Astrocyte of the spinal cord (primary cell): ENCODE results near the gene TMEM43.

Source experiments
- DNase-seq: peaks from one replicate; pipeline ENCODE4 v3.0.0; 2011; ENCODE audit warnings: low read depth, low spot score
- H3K4me3 ChIP-seq: 2 replicates; pipeline ENCODE4 v1.5.1; 2011; ENCODE audit warnings: low read depth, mild to moderate bottlenecking, low read length, moderate library complexity
- CTCF ChIP-seq: IDR thresholded peaks from 2 replicates; pipeline ENCODE4 v1.5.1; 2012; ENCODE audit warnings: low read depth, mild to moderate bottlenecking, low read length, inconsistent platforms
- in situ Hi-C: cut with HindIII; loops from 2 replicates; pipeline ENCODE4 v1.10.0; 2017; ENCODE audit warnings: low sequenced_read_pairs

TMEM43 gene

GRCh38 chr3:14138109-14138877 lies 13.4 kb downstream of the TMEM43 start:
- TF ChIP-seq CTCF, result no peak
- H3K4me3 ChIP-seq, result no peak overlapping the region
- DNase-seq, result no peak
- in situ Hi-C loops, result no loop called here

- no peak for DNase-seq
- no peak overlapping the region for H3K4me3 ChIP-seq
- no peak for TF ChIP-seq CTCF
- in situ Hi-C loops, result no loop called here
Observed at GRCh38 chr3:14138878-14139655, 14.2 kb downstream of the TMEM43 start.

GRCh38 chr3:14139771-14140170 lies 14.9 kb downstream of the TMEM43 start:
- DNase-seq, result no peak
- no peak for TF ChIP-seq CTCF
- in situ Hi-C loops, result no loop called here
- H3K4me3 ChIP-seq, result no peak overlapping the region

GRCh38 chr3:14140668-14141067 lies 15.8 kb downstream of the TMEM43 start:
- in situ Hi-C loops, result no loop called here
- no peak for DNase-seq
- TF ChIP-seq CTCF, result no peak
- H3K4me3 ChIP-seq, result no peak overlapping the region

- no peak overlapping the region for H3K4me3 ChIP-seq
- TF ChIP-seq CTCF, result no peak
- DNase-seq, result no peak
- in situ Hi-C loops, result no loop called here
Observed at GRCh38 chr3:14141144-14141543, 16.3 kb downstream of the TMEM43 start.

GRCh38 chr3:14141602-14142341 lies 16.9 kb downstream of the TMEM43 start:
- no peak overlapping the region for H3K4me3 ChIP-seq
- no peak for DNase-seq
- in situ Hi-C loops, result no loop called here
- no peak for TF ChIP-seq CTCF
